H1 (cell line): ENCODE results near the gene STX19. TPM values are rescaled to one million over a fixed set of nuclear protein-coding genes. Genes with fewer than 3 reads are reported as not detected.

Source experiments
- polyA plus RNA-seq, 7 experiments: library from polyadenylated mRNA; depleted of rRNA in 3 of 7; stranded (reverse) in 5 of 7; unstranded in 2 of 7; fragments of >200 nt in 5 of 7; fragments of 200-250 nt in 2 of 7; gene quantifications; 1 replicate in 5 of 7; 2 replicates in 1 of 7; 4 replicates in 1 of 7; pipeline versions ENCODE4 v1.2.1 to v1.2.3, GENCODE V29; 2011 to 2013; ENCODE audit warnings: missing spikeins in 2 of 7, mixed read lengths in 2 of 7
- small RNA-seq: library from polyadenylated mRNA; stranded (forward); fragments of <200 nt; extraction: miRNeasy Mini kit (QIAGEN cat#:217004); gene quantifications from one replicate; pipeline ENCODE3, GENCODE V24; 2013; ENCODE audit not compliant: insufficient read depth
- total RNA-seq: library from RNA; stranded (reverse); fragmentation: NEBNext Ultra II Directional; extraction: Animal tissue kit (Norgen Biotek cat#: 25700); gene quantifications from 2 replicates; pipeline ENCODE4 v1.2.1, GENCODE V29; 2021

The STX19 gene
- total and polyA plus RNA-seq, 2 of the 8 experiments (the other 6 are each of a cell fraction or from before 2014, with no cell fraction given): not detected

Small RNA genes lying within 50 kb of the gene (small RNA-seq; reads per million reads assigned to genes)
- not detected for gene RF00019
- not detected for gene RNU6-511P

Other genes with a start within 250 kb of the STX19 start
- gene PROS1, start 54.7 kb downstream of the STX19 start, total RNA-seq: 2.5 and 2.9 TPM in 2 replicates
- 0.42 and 0.65 TPM in 2 replicates for gene PROS1, start 54.7 kb downstream of the STX19 start, polyA plus RNA-seq (2011; rRNA removed)
- gene ARL13B, start 48.4 kb downstream of the STX19 start, total RNA-seq: 11.4 and 12.7 TPM in 2 replicates
- gene ARL13B, start 48.4 kb downstream of the STX19 start, polyA plus RNA-seq (2011; rRNA removed): 1.3 and 1.5 TPM in 2 replicates
- gene DHFR2, start 34.3 kb upstream of the STX19 start, total RNA-seq: 2.2 and 2.6 TPM in 2 replicates
- 0.59 and 0.67 TPM in 2 replicates for gene DHFR2, start 34.3 kb upstream of the STX19 start, polyA plus RNA-seq (2011; rRNA removed)
- 5.1 and 7.2 TPM in 2 replicates for gene NSUN3, start 34.5 kb upstream of the STX19 start, total RNA-seq
- gene NSUN3, start 34.5 kb upstream of the STX19 start, polyA plus RNA-seq (2011; rRNA removed): 2.1 and 2.4 TPM in 2 replicates